Bronchial epithelial cell (primary cell): ENCODE data around the gene SEM1. TPM values are rescaled to one million over a fixed set of nuclear protein-coding genes. Genes with fewer than 3 reads are reported as not detected.
"Not testable (repeated sequence)": the region's sequence is repeated elsewhere in the genome, so short reads cannot be mapped to it uniquely, and the experiment has no call there.

Experiments used
- DNase-seq: peaks from one replicate; pipeline ENCODE4 v3.0.0-alpha.2; 2010; ENCODE audit warnings: low read depth
- FAIRE-seq: peaks from 2 replicates; lab custom pipeline; 2011; peaks lifted over from hg19 to GRCh38; lab: Jason Lieb, UNC
- H3K27me3 ChIP-seq: 2 replicates; pipeline ENCODE4 v1.5.1; 2011; ENCODE audit warnings: low read length; ENCODE audit not compliant: control insufficient read depth, insufficient read depth
- H3K36me3 ChIP-seq: 2 replicates; pipeline ENCODE4 v1.5.1; 2011; ENCODE audit warnings: low read length; ENCODE audit not compliant: control insufficient read depth, insufficient read depth
- H3K4me3 ChIP-seq: 2 replicates; pipeline ENCODE4 v1.5.1; 2011; ENCODE audit warnings: mild to moderate bottlenecking, low read depth, low read length, control low read depth
- total RNA-seq: library from RNA; depleted of rRNA; stranded (reverse); fragments of >200 nt; gene quantifications from 2 replicates; pipeline ENCODE4 v1.2.1, GENCODE V29; 2014
- TF ChIP-seq, protein P1 (sequence below): IDR thresholded peaks from 2 replicates; pipeline ENCODE4 v1.5.1; 2011; ENCODE audit warnings: mild to moderate bottlenecking, moderate library complexity, low read length, control low read depth, inconsistent platforms; ENCODE audit not compliant: insufficient read depth, severe bottlenecking

SEM1 gene
- total RNA-seq, 1 donor from 2014 or later, result 21.3 TPM

- H3K36me3 ChIP-seq, result no peaks in the 10 kb centered on the region
- FAIRE-seq, result no peak
- TF ChIP-seq, protein P1, sequence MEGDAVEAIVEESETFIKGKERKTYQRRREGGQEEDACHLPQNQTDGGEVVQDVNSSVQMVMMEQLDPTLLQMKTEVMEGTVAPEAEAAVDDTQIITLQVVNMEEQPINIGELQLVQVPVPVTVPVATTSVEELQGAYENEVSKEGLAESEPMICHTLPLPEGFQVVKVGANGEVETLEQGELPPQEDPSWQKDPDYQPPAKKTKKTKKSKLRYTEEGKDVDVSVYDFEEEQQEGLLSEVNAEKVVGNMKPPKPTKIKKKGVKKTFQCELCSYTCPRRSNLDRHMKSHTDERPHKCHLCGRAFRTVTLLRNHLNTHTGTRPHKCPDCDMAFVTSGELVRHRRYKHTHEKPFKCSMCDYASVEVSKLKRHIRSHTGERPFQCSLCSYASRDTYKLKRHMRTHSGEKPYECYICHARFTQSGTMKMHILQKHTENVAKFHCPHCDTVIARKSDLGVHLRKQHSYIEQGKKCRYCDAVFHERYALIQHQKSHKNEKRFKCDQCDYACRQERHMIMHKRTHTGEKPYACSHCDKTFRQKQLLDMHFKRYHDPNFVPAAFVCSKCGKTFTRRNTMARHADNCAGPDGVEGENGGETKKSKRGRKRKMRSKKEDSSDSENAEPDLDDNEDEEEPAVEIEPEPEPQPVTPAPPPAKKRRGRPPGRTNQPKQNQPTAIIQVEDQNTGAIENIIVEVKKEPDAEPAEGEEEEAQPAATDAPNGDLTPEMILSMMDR, result no peak
- H3K4me3 ChIP-seq, result no peak overlapping the region
- DNase-seq, result no peak
- no peaks in the 10 kb centered on the region for H3K27me3 ChIP-seq
Measured at GRCh38 chr7:96648784-96649183, 60.9 kb downstream of the SEM1 start.

GRCh38 chr7:96647733-96648132, 61.9 kb downstream of the SEM1 start:
- FAIRE-seq, result no peak
- H3K4me3 ChIP-seq, result no peak overlapping the region
- TF ChIP-seq, protein P1, result no peak

GRCh38 chr7:96645084-96645483, 64.6 kb downstream of the SEM1 start:
- H3K27me3 ChIP-seq, result no peaks in the 10 kb centered on the region
- TF ChIP-seq, protein P1, result no peak
- H3K36me3 ChIP-seq, result no peaks in the 10 kb centered on the region
- FAIRE-seq (no peak), DNase-seq (no peak)
- H3K4me3 ChIP-seq, result no peak overlapping the region

More at GRCh38 chr7:96647733-96648132, 61.9 kb downstream of the SEM1 start:
- Histone ChIP-seq H3K27me3 (no peaks in the 10 kb centered on the region), H3K36me3 (no peaks in the 10 kb centered on the region)
- no peak for DNase-seq

- not testable (repeated sequence) for H3K27me3 ChIP-seq, H3K36me3 ChIP-seq, DNase-seq, H3K4me3 ChIP-seq, FAIRE-seq
Measured at GRCh38 chr7:96643436-96643835, 66.2 kb downstream of the SEM1 start.

- DNase-seq, result peak; percentile 59
- FAIRE-seq, result no peak
- Histone ChIP-seq H3K36me3 (no peaks in the 10 kb centered on the region), H3K27me3 (no peaks in the 10 kb centered on the region), H3K4me3 (no peak overlapping the region)
- TF ChIP-seq, protein P1, result no peak
Measured at GRCh38 chr7:96640054-96640453, 69.6 kb downstream of the SEM1 start.
